Activated CD4-positive, alpha-beta memory T cell treated with anti-CD3 and anti-CD28 coated beads, Interleukin-2, amount 10 ng/mL, durations not matched to agents 7 days and 5 days (primary cell): ENCODE results near the gene DRG1. TPM values are rescaled to one million over a fixed set of nuclear protein-coding genes. Genes with fewer than 3 reads are reported as not detected.
"Not testable (repeated sequence)": the region's sequence is repeated elsewhere in the genome, so short reads cannot be mapped to it uniquely, and the experiment has no call there.

Source experiments
- CTCF ChIA-PET: fragments of 350-600 bp; sonication (Branson Sonifier 250); formaldehyde crosslinking; loops from one replicate; lab custom pipeline; 2021; ENCODE audit warnings: antibody characterized with exemption, inconsistent platforms; lab: Charles Lee
- POLR2A ChIA-PET: fragments of 350-600 bp; sonication (Branson Sonifier 250); formaldehyde crosslinking; loops from one replicate; lab custom pipeline; 2021; ENCODE audit warnings: antibody characterized with exemption; lab: Charles Lee
- DNase-seq: peaks from one replicate; pipeline ENCODE4 v3.0.0-alpha.2; 2020
- H3K27ac Mint-ChIP-seq: one replicate; pipeline ENCODE4 v1.8.0; 2021; ENCODE audit warnings: mild to moderate bottlenecking, mixed read lengths
- H3K27me3 Mint-ChIP-seq: one replicate; pipeline ENCODE4 v1.8.0; 2021; ENCODE audit warnings: mixed read lengths
- H3K36me3 Mint-ChIP-seq: one replicate; pipeline ENCODE4 v1.8.0; 2021; ENCODE audit warnings: low read depth, mixed read lengths
- H3K4me1 Mint-ChIP-seq: one replicate; pipeline ENCODE4 v1.8.0; 2021; ENCODE audit warnings: mixed read lengths
- H3K4me3 Mint-ChIP-seq: one replicate; pipeline ENCODE4 v1.8.0; 2021; ENCODE audit warnings: mild to moderate bottlenecking, mixed read lengths
- H3K9me3 Mint-ChIP-seq: one replicate; pipeline ENCODE4 v1.8.0; 2021; ENCODE audit warnings: mixed read lengths
- total RNA-seq, 2 experiments: library from RNA; stranded (reverse); gene quantifications; one replicate each; pipeline ENCODE4 v1.2.3, GENCODE V29; 2021

DRG1 gene
- total RNA-seq, 2 experiments from 2014 or later, result 73.4 to 86.4 TPM

GRCh38 chr22:31398231-31398630 lies 1.2 kb upstream of the DRG1 start:
- no peaks in the 10 kb centered on the region for H3K9me3 Mint-ChIP-seq
- no peak for DNase-seq
- H3K27me3 Mint-ChIP-seq, result peaks cover 4% of the 10 kb centered on the region
- H3K4me1 Mint-ChIP-seq, result peaks cover 22% of the 10 kb centered on the region
- peak overlapping the region; percentile 27 for H3K4me3 Mint-ChIP-seq
- peaks cover 24% of the 10 kb centered on the region for H3K36me3 Mint-ChIP-seq
- ChIA-PET CTCF (interaction anchor here (1.5 kb wide), 1 partner anchor 51 kb away, joined by 4 read pairs; the partner anchor contains the start of gene PATZ1), POLR2A (interaction anchor here (1.2 to 4.2 kb wide), 7 partner anchors 20 to 429 kb away, joined by 3 to 29 read pairs (median 7); partner anchors contain the start of genes MORC2, PATZ1, PIK3IP1 and TUG1)
- H3K27ac Mint-ChIP-seq, result no peak overlapping the region

- Mint-ChIP-seq H3K9me3 (no peaks in the 10 kb centered on the region), H3K27ac (peak overlapping the region; percentile 79), H3K4me3 (peak overlapping the region; percentile 92), H3K36me3 (peaks cover 31% of the 10 kb centered on the region), H3K4me1 (peaks cover 22% of the 10 kb centered on the region), H3K27me3 (no peaks in the 10 kb centered on the region)
- no peak for DNase-seq
- ChIA-PET POLR2A (interaction anchor here (0.6 to 4.2 kb wide), 11 partner anchors 11 to 240 kb away, joined by 3 to 29 read pairs (median 7); partner anchors contain the start of genes PATZ1, PIK3IP1 and RNF185), CTCF (interaction anchor here (1.3 kb wide), 1 partner anchor 55 kb away, joined by 4 read pairs; no protein-coding TSS in a partner anchor)
These were observed 606 bp downstream of the DRG1 start for GRCh38 chr22:31400023-31400397.

GRCh38 chr22:31402350-31402749 lies 2.9 kb downstream of the DRG1 start:
- not testable (repeated sequence) for H3K4me3 Mint-ChIP-seq, H3K9me3 Mint-ChIP-seq, H3K27me3 Mint-ChIP-seq, H3K27ac Mint-ChIP-seq, DNase-seq
- peaks cover 48% of the 10 kb centered on the region for H3K36me3 Mint-ChIP-seq
- H3K4me1 Mint-ChIP-seq, result peaks cover 27% of the 10 kb centered on the region
- ChIA-PET CTCF (interaction anchor here (0.6 kb wide), 1 partner anchor 147 kb away, joined by 3 read pairs; no protein-coding TSS in a partner anchor), POLR2A (interaction anchor here (2.4 kb wide), 1 partner anchor 55 kb away, joined by 14 read pairs; the partner anchor contains the start of gene PATZ1)

- ChIA-PET POLR2A (no interaction called here), CTCF (no interaction called here)
- no peak for DNase-seq
- H3K27me3 Mint-ChIP-seq, result no peaks in the 10 kb centered on the region
- H3K27ac Mint-ChIP-seq, result no peak overlapping the region
- H3K4me3 Mint-ChIP-seq, result no peak overlapping the region
- peaks cover 62% of the 10 kb centered on the region for H3K36me3 Mint-ChIP-seq
- H3K9me3 Mint-ChIP-seq, result no peaks in the 10 kb centered on the region
- H3K4me1 Mint-ChIP-seq, result peaks cover 2% of the 10 kb centered on the region
These were observed 26.1 kb downstream of the DRG1 start for GRCh38 chr22:31425331-31426050.

GRCh38 chr22:31431950-31432349 lies 32.5 kb downstream of the DRG1 start:
- H3K4me1 Mint-ChIP-seq, result peaks cover 2% of the 10 kb centered on the region
- ChIA-PET POLR2A (no interaction called here), CTCF (interaction anchor here (0.9 kb wide), 1 partner anchor 36 kb away, joined by 3 read pairs; no protein-coding TSS in a partner anchor)
- H3K4me3 Mint-ChIP-seq, result no peak overlapping the region
- DNase-seq, result no peak
- no peaks in the 10 kb centered on the region for H3K9me3 Mint-ChIP-seq
- H3K27ac Mint-ChIP-seq, result no peak overlapping the region
- H3K36me3 Mint-ChIP-seq, result peaks cover 72% of the 10 kb centered on the region
- H3K27me3 Mint-ChIP-seq, result no peaks in the 10 kb centered on the region

- H3K36me3 Mint-ChIP-seq, result peaks cover 80% of the 10 kb centered on the region
- H3K4me3 Mint-ChIP-seq, result no peak overlapping the region
- H3K27ac Mint-ChIP-seq, result no peak overlapping the region
- no peaks in the 10 kb centered on the region for H3K27me3 Mint-ChIP-seq
- H3K9me3 Mint-ChIP-seq, result no peaks in the 10 kb centered on the region
- POLR2A ChIA-PET, result interaction anchor here (0.8 kb wide), 1 partner anchor 37 kb away, joined by 3 read pairs; the partner anchor contains the start of gene DRG1
- no peaks in the 10 kb centered on the region for H3K4me1 Mint-ChIP-seq
- CTCF ChIA-PET, result interaction anchor here (1.3 kb wide), 1 partner anchor 8 kb away, joined by 3 read pairs; no protein-coding TSS in a partner anchor
- no peak for DNase-seq
These were observed 36.7 kb downstream of the DRG1 start for GRCh38 chr22:31436132-31436531.

GRCh38 chr22:31439808-31440207 lies 40.4 kb downstream of the DRG1 start:
- Mint-ChIP-seq H3K4me1 (no peaks in the 10 kb centered on the region), H3K9me3 (no peaks in the 10 kb centered on the region), H3K27ac (no peak overlapping the region), H3K27me3 (no peaks in the 10 kb centered on the region), H3K4me3 (no peak overlapping the region), H3K36me3 (peaks cover 76% of the 10 kb centered on the region)
- CTCF ChIA-PET, result no interaction called here
- POLR2A ChIA-PET, result interaction anchor here (1.3 to 1.5 kb wide), 2 partner anchors 10 to 29 kb away, joined by 3 to 4 read pairs; no protein-coding TSS in a partner anchor
- no peak for DNase-seq

- Mint-ChIP-seq H3K27me3 (no peaks in the 10 kb centered on the region), H3K27ac (no peak overlapping the region), H3K9me3 (no peaks in the 10 kb centered on the region), H3K36me3 (peaks cover 77% of the 10 kb centered on the region), H3K4me3 (no peak overlapping the region), H3K4me1 (peaks cover 3% of the 10 kb centered on the region)
- CTCF ChIA-PET, result no interaction called here
- POLR2A ChIA-PET, result no interaction called here
- no peak for DNase-seq
These were observed 41.3 kb downstream of the DRG1 start for GRCh38 chr22:31440681-31441080.

GRCh38 chr22:31441652-31442051 lies 42.2 kb downstream of the DRG1 start:
- no peaks in the 10 kb centered on the region for H3K9me3 Mint-ChIP-seq
- CTCF ChIA-PET, result no interaction called here
- no peak overlapping the region for H3K27ac Mint-ChIP-seq
- POLR2A ChIA-PET, result no interaction called here
- H3K36me3 Mint-ChIP-seq, result peaks cover 70% of the 10 kb centered on the region
- no peaks in the 10 kb centered on the region for H3K27me3 Mint-ChIP-seq
- H3K4me1 Mint-ChIP-seq, result peaks cover 3% of the 10 kb centered on the region
- no peak overlapping the region for H3K4me3 Mint-ChIP-seq
- no peak for DNase-seq

- POLR2A ChIA-PET, result no interaction called here
These were observed 43.5 kb downstream of the DRG1 start for GRCh38 chr22:31442768-31443489.

GRCh38 chr22:31443516-31443915 lies 44.1 kb downstream of the DRG1 start:
- no peaks in the 10 kb centered on the region for H3K9me3 Mint-ChIP-seq
- no peaks in the 10 kb centered on the region for H3K27me3 Mint-ChIP-seq
- H3K4me3 Mint-ChIP-seq, result no peak overlapping the region
- H3K27ac Mint-ChIP-seq, result no peak overlapping the region
- DNase-seq, result no peak
- POLR2A ChIA-PET, result no interaction called here
- peaks cover 3% of the 10 kb centered on the region for H3K4me1 Mint-ChIP-seq
- CTCF ChIA-PET, result interaction anchor here (0.7 kb wide), 1 partner anchor 118 kb away, joined by 3 read pairs; no protein-coding TSS in a partner anchor
- peaks cover 61% of the 10 kb centered on the region for H3K36me3 Mint-ChIP-seq

More at GRCh38 chr22:31442768-31443489, 43.5 kb downstream of the DRG1 start:
- H3K4me1 Mint-ChIP-seq, result peaks cover 3% of the 10 kb centered on the region
- CTCF ChIA-PET, result no interaction called here
- no peak overlapping the region for H3K27ac Mint-ChIP-seq
- DNase-seq, result no peak
- H3K36me3 Mint-ChIP-seq, result peaks cover 59% of the 10 kb centered on the region
- no peaks in the 10 kb centered on the region for H3K27me3 Mint-ChIP-seq
- H3K4me3 Mint-ChIP-seq, result no peak overlapping the region
- H3K9me3 Mint-ChIP-seq, result no peaks in the 10 kb centered on the region

GRCh38 chr22:31445642-31446041 lies 46.2 kb downstream of the DRG1 start:
- peaks cover 3% of the 10 kb centered on the region for H3K4me1 Mint-ChIP-seq
- H3K9me3 Mint-ChIP-seq, result no peaks in the 10 kb centered on the region
- ChIA-PET CTCF (no interaction called here), POLR2A (interaction anchor here (1.9 kb wide), 1 partner anchor 8 kb away, joined by 5 read pairs; no protein-coding TSS in a partner anchor)
- H3K4me3 Mint-ChIP-seq, result no peak overlapping the region
- H3K27me3 Mint-ChIP-seq, result no peaks in the 10 kb centered on the region
- peaks cover 51% of the 10 kb centered on the region for H3K36me3 Mint-ChIP-seq
- DNase-seq, result no peak
- no peak overlapping the region for H3K27ac Mint-ChIP-seq
